Measurements from ENCODE around the gene INPP5B.

INPP5B gene

DNA sequence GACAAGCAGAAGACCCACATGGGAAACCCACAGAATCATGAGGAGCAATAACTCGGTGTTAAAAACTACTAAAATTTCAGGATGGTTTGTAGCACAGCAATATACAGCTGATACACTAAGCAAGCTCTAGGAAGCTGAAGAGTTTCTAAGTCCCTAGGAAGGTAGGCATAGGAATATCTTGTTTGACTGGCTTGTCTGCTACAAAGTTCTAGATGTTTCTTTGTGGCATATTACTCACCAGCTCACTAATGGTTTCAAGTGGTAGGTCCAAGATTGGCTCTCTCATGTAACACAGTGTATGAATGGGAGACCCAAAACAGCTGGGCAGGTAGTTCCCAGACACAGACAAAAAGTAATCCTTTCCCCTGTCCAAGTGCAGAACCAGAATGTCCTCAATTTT lies 74.2 kb downstream of the INPP5B start:
- no peak for DNase-seq (ENCODE audit: extremely low read depth, low read depth)
- TF ChIP-seq, protein P1, sequence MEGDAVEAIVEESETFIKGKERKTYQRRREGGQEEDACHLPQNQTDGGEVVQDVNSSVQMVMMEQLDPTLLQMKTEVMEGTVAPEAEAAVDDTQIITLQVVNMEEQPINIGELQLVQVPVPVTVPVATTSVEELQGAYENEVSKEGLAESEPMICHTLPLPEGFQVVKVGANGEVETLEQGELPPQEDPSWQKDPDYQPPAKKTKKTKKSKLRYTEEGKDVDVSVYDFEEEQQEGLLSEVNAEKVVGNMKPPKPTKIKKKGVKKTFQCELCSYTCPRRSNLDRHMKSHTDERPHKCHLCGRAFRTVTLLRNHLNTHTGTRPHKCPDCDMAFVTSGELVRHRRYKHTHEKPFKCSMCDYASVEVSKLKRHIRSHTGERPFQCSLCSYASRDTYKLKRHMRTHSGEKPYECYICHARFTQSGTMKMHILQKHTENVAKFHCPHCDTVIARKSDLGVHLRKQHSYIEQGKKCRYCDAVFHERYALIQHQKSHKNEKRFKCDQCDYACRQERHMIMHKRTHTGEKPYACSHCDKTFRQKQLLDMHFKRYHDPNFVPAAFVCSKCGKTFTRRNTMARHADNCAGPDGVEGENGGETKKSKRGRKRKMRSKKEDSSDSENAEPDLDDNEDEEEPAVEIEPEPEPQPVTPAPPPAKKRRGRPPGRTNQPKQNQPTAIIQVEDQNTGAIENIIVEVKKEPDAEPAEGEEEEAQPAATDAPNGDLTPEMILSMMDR (IDR thresholded peaks at IDR 0.05; ENCODE audit: low read depth, low read length), result no peak

DNA sequence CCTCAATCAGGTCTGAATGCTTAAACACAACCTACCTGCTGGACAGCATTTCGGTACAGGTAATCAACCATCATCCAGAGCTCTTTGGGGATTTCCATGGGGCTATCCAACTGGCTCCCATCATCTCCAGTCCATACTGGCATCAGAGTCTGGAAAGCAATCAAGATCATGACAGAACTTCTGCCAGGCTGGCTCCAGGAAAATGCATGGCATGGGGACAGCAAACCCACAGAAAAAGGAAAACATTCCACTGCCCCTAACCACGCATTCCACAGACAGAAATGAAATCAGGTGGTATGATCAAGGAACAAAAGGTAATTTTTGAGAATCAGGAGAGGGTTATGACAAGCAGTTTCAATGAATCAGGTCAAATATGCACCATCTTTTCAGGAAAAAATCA lies 78.4 kb downstream of the INPP5B start:
- DNase-seq (ENCODE audit: extremely low read depth, low read depth), result no peak

DNA sequence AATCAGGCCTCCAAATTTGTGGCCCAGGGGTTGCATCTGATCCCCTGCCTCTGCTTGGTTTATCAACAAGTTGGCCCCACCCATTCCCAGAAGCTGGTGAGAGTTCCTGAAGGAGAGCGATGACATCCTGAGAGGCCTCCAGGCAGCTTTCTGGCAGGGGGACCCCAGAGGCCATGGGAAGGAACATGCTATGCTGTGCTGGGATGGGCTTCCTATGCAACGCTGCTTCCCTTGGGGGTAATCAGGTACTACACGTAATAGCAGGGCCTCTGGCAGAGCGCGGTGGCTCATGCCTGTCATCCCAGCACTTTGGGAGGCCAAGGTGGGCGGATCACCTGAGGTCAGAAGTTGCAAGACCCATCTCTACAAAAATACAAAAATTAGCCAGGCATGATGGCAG lies 79.1 kb downstream of the INPP5B start:
- DNase-seq (ENCODE audit: extremely low read depth, low read depth), result no peak
- TF ChIP-seq, protein P1 (IDR thresholded peaks at IDR 0.05; ENCODE audit: low read depth, low read length), result no peak

More for the DNA sequence above, 78.4 kb downstream of the INPP5B start:
- TF ChIP-seq, protein P1 (IDR thresholded peaks at IDR 0.05; ENCODE audit: low read depth, low read length), result no peak

DNA sequence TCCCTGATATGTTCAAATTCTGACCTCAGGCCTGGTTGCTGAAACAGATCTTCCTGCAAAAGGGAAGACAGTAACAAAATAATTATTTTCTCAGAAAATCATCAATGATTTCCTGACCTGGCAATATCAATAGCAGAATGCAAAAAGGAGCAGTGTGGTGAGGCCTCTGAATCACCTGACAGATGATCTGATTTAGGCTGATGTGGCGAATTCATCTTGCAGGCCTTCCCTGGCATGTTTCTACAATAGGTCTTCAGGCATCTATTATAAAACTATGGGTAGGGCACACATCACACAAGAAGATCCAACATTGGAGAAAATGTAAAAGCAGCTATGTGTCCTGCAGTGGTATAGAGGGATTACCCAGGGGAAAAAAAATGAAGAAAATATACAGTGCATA lies 80.4 kb downstream of the INPP5B start:
- no peak for DNase-seq (ENCODE audit: extremely low read depth, low read depth)
- TF ChIP-seq, protein P1 (IDR thresholded peaks at IDR 0.05; ENCODE audit: low read depth, low read length), result no peak

DNA sequence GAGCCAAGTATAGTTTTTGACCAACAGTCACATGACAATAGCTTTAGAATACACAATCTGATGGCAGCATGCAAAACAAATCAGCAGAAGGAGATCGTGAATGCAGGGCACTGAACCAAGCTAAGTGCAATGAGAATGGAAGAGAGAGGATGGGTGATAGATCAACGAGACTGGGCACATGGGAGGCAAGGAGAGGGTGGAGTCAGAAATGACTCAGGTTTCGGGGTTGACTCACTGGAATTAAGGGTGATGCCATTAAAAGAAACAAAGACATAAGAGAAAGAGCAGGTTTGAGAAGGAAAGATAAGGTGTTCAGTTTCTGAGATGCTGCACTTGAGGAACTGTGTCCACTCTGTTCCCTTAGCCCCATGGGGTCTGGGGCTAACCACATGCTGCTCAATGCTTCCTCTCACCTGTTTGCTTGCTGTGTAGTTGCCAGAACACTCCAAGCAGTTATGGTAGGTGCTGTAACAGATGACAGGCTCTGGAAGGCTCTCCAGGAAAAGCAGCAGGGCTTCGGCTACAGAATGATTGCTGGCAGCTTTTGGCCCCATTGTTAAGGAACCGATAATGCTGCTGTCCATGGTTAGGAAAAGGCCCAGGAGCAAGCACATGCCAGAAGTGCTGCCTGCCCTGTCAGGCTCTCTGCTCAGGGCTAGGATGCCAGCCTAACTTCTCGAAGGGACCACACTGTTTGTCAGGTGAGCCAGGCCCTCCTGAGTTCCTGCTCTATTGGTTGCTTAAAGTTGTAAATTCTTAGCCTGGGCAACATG lies 81.3 kb downstream of the INPP5B start:
- no peak for DNase-seq (ENCODE audit: extremely low read depth, low read depth)

DNA sequence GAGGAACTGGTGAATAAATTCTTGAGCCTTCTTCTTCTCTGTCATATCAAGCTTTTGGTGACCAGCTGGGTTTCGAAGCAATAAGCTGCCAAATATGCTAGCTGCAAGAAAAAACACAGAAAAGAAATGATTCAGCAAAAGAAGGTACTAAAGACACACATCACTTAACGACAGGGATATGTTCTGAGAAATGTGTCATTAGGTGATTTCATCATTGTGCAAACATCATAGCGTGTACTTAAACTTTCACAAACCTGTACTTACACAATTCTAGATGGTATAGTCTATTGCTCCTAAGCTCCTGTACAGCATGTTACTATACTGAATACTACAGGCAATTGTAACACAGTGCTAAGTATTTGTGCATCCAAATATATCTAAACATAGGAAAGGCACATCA lies 84.5 kb downstream of the INPP5B start:
- TF ChIP-seq, protein P1 (IDR thresholded peaks at IDR 0.05; ENCODE audit: low read depth, low read length), result no peak
- DNase-seq (ENCODE audit: extremely low read depth, low read depth), result no peak

More for the DNA sequence above, 81.3 kb downstream of the INPP5B start:
- TF ChIP-seq, protein P1 (IDR thresholded peaks at IDR 0.05; ENCODE audit: low read depth, low read length), result no peak

DNA sequence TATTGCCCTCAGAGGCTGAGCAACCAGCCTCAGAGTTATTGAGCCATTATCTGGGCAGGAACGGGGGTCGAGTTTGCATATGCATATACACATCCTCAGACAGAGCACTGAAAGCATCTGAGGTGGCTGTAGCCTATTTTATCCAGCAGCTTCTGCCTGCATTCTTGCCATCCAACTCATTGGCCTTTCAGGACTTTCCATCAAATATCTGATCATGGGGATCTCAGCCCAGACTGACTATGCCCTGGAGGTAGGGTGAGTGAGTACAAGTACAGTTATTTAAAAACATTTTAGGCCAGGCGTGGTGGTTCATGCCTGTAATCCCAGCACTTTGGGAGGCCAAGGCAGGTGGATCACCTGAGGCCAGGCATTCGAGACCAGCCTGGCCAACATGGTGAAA lies 85.7 kb downstream of the INPP5B start:
- DNase-seq (ENCODE audit: extremely low read depth, low read depth), result no peak
- TF ChIP-seq, protein P1 (IDR thresholded peaks at IDR 0.05; ENCODE audit: low read depth, low read length), result no peak

All from AG09319 (cell line).